Nephron (organoid): ENCODE measurements around the gene FNIP1.
"Not testable (repeated sequence)": the region's sequence is repeated elsewhere in the genome, so short reads cannot be mapped to it uniquely, and the experiment has no call there.

ENCODE experiments used
- H3K27ac Mint-ChIP-seq, 3 experiments: 2 replicates each; pipeline ENCODE4 v1.8.0; 2020; ENCODE audit warnings: mixed read lengths in 3 of 3, mild to moderate bottlenecking in 2 of 3, moderate library complexity in 1 of 3
- H3K27me3 Mint-ChIP-seq: 2 replicates; pipeline ENCODE4 v1.8.0; 2021; ENCODE audit warnings: low read depth, mild to moderate bottlenecking, moderate library complexity, mixed read lengths
- H3K36me3 Mint-ChIP-seq: 2 replicates; pipeline ENCODE4 v1.8.0; 2020; ENCODE audit warnings: low read depth, mixed read lengths
- H3K4me1 Mint-ChIP-seq: 2 replicates; pipeline ENCODE4 v1.8.0; 2020; ENCODE audit warnings: mixed read lengths
- H3K4me3 Mint-ChIP-seq, 3 experiments: 2 replicates each; pipeline ENCODE4 v1.8.0; 2020; ENCODE audit warnings: mild to moderate bottlenecking in 3 of 3, mixed read lengths in 3 of 3, moderate library complexity in 2 of 3
- H3K9me3 Mint-ChIP-seq: 2 replicates; pipeline ENCODE4 v1.8.0; 2020; ENCODE audit warnings: mixed read lengths
- TF ChIP-seq, protein P1 (sequence below), 3 experiments: fragments of 200-600 bp; sonication (generic); IDR thresholded peaks; one replicate each; pipeline ENCODE4 v1.5.0; 2021; ENCODE audit warnings: antibody characterized with exemption in 3 of 3; ENCODE audit not compliant: unreplicated experiment in 3 of 3

Gene FNIP1

DNA sequence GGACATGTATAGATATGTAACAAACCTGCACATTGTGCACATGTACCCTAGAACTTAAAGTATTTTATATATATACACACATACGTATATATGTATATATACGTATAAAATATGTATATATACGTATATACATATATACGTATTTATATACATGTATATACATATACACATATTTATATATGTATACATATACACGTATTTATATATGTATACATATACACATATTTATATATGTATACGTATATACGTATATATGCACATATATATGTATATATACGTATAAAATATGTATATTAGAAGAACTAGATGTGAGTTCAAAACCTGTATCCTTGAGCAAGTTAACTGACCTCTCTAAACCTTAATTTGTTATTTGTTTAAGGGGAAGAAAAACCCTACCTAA lies 61.4 kb downstream of the FNIP1 start:
- H3K9me3 Mint-ChIP-seq = peaks cover 11% of the 10 kb centered on the region
- H3K27ac Mint-ChIP-seq = no peak overlapping the region
- peaks cover 4% of the 10 kb centered on the region for H3K27me3 Mint-ChIP-seq
- TF ChIP-seq, protein P1, sequence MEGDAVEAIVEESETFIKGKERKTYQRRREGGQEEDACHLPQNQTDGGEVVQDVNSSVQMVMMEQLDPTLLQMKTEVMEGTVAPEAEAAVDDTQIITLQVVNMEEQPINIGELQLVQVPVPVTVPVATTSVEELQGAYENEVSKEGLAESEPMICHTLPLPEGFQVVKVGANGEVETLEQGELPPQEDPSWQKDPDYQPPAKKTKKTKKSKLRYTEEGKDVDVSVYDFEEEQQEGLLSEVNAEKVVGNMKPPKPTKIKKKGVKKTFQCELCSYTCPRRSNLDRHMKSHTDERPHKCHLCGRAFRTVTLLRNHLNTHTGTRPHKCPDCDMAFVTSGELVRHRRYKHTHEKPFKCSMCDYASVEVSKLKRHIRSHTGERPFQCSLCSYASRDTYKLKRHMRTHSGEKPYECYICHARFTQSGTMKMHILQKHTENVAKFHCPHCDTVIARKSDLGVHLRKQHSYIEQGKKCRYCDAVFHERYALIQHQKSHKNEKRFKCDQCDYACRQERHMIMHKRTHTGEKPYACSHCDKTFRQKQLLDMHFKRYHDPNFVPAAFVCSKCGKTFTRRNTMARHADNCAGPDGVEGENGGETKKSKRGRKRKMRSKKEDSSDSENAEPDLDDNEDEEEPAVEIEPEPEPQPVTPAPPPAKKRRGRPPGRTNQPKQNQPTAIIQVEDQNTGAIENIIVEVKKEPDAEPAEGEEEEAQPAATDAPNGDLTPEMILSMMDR (IDR thresholded peaks at IDR 0.05; ENCODE audit: unreplicated experiment in 3 of 3) = no peak
- no peaks in the 10 kb centered on the region for H3K4me1 Mint-ChIP-seq
- no peak overlapping the region for H3K4me3 Mint-ChIP-seq
- peaks cover 69% of the 10 kb centered on the region for H3K36me3 Mint-ChIP-seq

DNA sequence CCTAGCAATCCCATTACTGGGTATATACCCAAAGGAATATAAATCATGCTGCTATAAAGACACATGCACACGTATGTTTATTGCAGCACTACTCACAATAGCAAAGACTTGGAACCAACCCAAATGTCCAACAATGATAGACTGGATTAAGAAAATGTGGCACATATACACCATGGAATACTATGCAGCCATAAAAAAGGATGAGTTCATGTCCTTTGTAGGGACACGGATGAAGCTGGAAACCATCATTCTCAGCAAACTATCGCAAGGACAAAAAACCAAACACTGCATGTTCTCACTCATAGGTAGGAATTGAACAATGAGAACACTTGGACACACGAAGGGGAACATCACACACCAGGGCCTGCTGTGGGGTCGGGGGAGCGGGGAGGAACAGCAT lies 61.9 kb downstream of the FNIP1 start:
- Mint-ChIP-seq H3K36me3 (peaks cover 67% of the 10 kb centered on the region), H3K9me3 (peaks cover 11% of the 10 kb centered on the region)
- H3K4me1 Mint-ChIP-seq, H3K27ac Mint-ChIP-seq, H3K27me3 Mint-ChIP-seq, H3K4me3 Mint-ChIP-seq: not testable (repeated sequence)

DNA sequence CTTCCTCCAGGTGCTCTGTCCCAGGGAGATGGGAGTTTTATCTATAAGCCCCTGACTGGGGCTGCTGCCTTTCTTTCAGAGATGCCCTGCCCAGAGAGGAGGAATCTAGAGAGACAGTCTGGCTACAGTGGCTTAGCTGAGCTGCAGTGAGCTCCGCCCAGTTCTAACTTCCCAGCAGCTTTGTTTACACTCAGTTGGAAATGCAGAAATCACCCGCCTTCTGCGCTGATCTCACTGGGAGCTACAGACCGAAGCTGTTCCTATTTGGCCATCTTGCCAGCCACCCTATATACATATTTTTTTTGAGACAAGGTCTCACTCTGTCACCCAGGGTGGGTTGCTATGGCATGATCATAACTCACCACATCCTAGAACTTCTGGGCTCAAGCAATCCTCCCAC lies 67.5 kb downstream of the FNIP1 start:
- peaks cover 50% of the 10 kb centered on the region for H3K9me3 Mint-ChIP-seq
- H3K36me3 Mint-ChIP-seq = peaks cover 84% of the 10 kb centered on the region

DNA sequence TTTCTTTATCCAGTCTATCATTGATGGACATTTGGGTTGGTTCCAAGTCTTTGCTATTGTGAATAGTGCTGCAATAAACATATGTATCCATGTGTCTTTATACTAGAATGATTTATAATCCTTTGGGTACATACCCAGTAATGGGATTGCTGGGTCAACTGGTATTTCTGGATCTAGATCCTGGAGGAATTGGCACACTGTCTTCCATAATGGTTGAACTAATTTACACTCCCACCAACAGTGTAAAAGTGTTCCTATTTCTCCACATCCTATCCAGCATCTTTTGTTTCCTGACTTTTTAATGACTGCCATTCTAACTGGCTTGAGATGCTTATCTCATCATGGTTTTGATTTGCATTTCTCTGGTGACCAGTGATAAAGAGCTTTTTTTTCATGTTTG lies 72.7 kb downstream of the FNIP1 start:
- Mint-ChIP-seq H3K9me3 (peaks cover 58% of the 10 kb centered on the region), H3K36me3 (peaks cover 75% of the 10 kb centered on the region)
- not testable (repeated sequence) for H3K27ac Mint-ChIP-seq, H3K27me3 Mint-ChIP-seq, H3K4me3 Mint-ChIP-seq, H3K4me1 Mint-ChIP-seq

More for the DNA sequence above, 67.5 kb downstream of the FNIP1 start:
- not testable (repeated sequence) for H3K27me3 Mint-ChIP-seq, H3K4me3 Mint-ChIP-seq, H3K4me1 Mint-ChIP-seq, H3K27ac Mint-ChIP-seq

DNA sequence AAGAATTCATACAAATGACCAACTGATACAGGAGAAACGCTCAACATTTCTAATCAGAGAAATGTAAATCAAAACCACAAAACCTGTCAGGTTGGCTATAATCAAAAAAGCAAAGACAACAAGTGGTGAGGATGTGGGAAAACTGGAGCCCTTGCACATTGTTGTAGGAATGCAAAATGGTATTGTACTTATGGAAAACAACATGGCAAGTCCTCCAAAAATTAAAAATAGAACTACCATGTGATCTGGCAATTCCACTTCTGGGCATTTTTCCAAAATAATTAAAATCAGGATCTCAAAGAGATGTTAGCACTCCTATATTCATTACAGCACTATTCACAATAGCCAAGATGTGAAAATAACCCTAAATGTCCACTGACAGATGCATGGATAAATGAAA lies 76.1 kb downstream of the FNIP1 start:
- TF ChIP-seq, protein P1 (IDR thresholded peaks at IDR 0.05; ENCODE audit: unreplicated experiment in 3 of 3) = no peak
- no peaks in the 10 kb centered on the region for H3K4me1 Mint-ChIP-seq
- H3K27me3 Mint-ChIP-seq = no peaks in the 10 kb centered on the region
- H3K36me3 Mint-ChIP-seq = peaks cover 68% of the 10 kb centered on the region
- H3K9me3 Mint-ChIP-seq = peaks cover 27% of the 10 kb centered on the region
- H3K4me3 Mint-ChIP-seq = no peak overlapping the region
- H3K27ac Mint-ChIP-seq = no peak overlapping the region

DNA sequence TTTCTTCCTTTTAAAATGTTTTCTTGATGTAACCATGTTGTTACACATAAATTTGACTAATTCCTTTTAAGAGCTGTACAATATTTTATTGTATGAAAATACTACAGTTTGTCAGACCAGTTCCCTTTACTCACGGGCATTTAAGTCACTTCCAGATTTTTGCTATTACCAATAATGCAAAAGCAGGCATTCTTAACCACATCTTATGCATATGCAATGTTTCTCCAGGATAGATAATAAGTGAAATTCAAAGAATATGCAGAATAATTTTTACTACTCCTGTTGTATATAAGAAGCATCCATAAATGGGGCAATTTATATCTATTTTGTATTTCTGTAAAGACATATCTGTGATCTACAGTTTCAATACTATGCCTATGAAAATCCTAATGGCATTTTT lies 77.3 kb downstream of the FNIP1 start:
- H3K27me3 Mint-ChIP-seq = no peaks in the 10 kb centered on the region

DNA sequence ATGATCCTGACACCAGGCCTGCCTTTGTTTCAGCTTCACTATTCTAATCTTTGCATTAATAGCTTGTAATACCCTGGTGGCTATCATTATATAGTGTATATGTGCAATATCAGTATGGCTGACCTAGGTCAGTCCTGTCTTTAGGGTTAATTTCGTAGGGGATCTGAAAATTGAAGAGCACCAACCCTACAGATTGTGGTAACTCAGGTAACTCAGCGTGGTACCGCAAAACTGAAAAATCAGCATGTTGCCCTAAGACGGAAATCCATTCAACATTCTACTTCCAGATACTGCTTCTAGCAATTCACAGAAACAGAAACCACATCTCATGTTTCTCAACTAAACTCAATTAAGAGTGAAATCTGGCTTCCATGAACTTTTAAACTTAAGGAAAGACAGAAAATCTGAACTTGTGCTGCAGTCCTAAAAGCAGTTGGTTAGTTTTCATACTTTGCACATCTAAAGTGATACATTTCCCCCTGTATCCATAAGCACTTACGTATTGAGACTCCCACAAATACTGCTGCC lies 78.3 kb downstream of the FNIP1 start:
- H3K9me3 Mint-ChIP-seq = peaks cover 17% of the 10 kb centered on the region
- no peak overlapping the region for H3K27ac Mint-ChIP-seq
- H3K4me3 Mint-ChIP-seq = no peak overlapping the region
- H3K36me3 Mint-ChIP-seq = peaks cover 66% of the 10 kb centered on the region
- TF ChIP-seq, protein P1 (IDR thresholded peaks at IDR 0.05; ENCODE audit: unreplicated experiment in 3 of 3) = no peak
- H3K4me1 Mint-ChIP-seq = no peaks in the 10 kb centered on the region
- no peaks in the 10 kb centered on the region for H3K27me3 Mint-ChIP-seq

More for the DNA sequence above, 77.3 kb downstream of the FNIP1 start:
- TF ChIP-seq, protein P1 (IDR thresholded peaks at IDR 0.05; ENCODE audit: unreplicated experiment in 3 of 3) = no peak
- no peaks in the 10 kb centered on the region for H3K4me1 Mint-ChIP-seq
- peaks cover 61% of the 10 kb centered on the region for H3K36me3 Mint-ChIP-seq
- H3K4me3 Mint-ChIP-seq = no peak overlapping the region
- H3K27ac Mint-ChIP-seq = no peak overlapping the region
- H3K9me3 Mint-ChIP-seq = peaks cover 19% of the 10 kb centered on the region

DNA sequence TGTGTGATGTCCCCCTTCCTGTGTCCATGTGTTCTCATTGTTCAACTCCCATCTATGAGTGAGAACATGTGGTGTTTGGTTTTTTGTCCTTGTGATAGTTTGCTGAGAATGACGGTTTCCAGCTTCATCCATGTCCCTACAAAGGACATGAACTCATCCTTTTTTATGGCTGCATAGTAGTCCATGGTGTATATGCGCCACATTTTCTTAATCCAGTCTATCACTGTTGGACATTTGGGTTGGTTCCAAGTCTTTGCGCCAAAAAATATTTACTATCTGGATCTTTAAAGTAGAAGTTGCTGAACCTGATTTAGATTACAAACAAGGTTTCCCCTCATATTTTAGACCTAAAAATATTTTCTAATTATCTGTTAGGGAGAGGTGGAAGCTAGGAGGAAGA lies 79.7 kb downstream of the FNIP1 start:
- H3K4me1 Mint-ChIP-seq, H3K27ac Mint-ChIP-seq, H3K27me3 Mint-ChIP-seq, H3K4me3 Mint-ChIP-seq: not testable (repeated sequence)
- peaks cover 76% of the 10 kb centered on the region for H3K36me3 Mint-ChIP-seq
- H3K9me3 Mint-ChIP-seq = peaks cover 17% of the 10 kb centered on the region
